HTERT RPE-1 (cell line): ENCODE data around the gene TAPBPL.
"Not testable (repeated sequence)": the region's sequence is repeated elsewhere in the genome, so short reads cannot be mapped to it uniquely, and the experiment has no call there.

ENCODE experiments used
- in situ Hi-C: fragments of 300-500 bp; cut with MboI; formaldehyde crosslinking; loops from 4 replicates; pipeline ENCODE4 v1.14.3; 2020; ENCODE audit warnings: low sequenced_read_pairs

Gene TAPBPL

GRCh38 chr12:6451348-6452244, at the start of gene TAPBPL:
TAPBPL (plus strand) TSS chr12:6452042; CDS start chr12:6452249, 207 bp downstream.
- in situ Hi-C loops = no loop called here

GRCh38 chr12:6404390-6404789, 47.5 kb upstream of the TAPBPL start:
- in situ Hi-C loops = no loop called here

GRCh38 chr12:6405963-6406362, 45.9 kb upstream of the TAPBPL start:
- in situ Hi-C loops = no loop called here

GRCh38 chr12:6407236-6407954, 44.4 kb upstream of the TAPBPL start:
- in situ Hi-C loops = no loop called here

- in situ Hi-C loops = no loop called here
Measured at GRCh38 chr12:6416596-6416995, 35.2 kb upstream of the TAPBPL start.

GRCh38 chr12:6418796-6419195, 33.0 kb upstream of the TAPBPL start:
- in situ Hi-C loops = no loop called here

- in situ Hi-C loops = no loop called here
Measured at GRCh38 chr12:6420364-6420763, 31.5 kb upstream of the TAPBPL start.

GRCh38 chr12:6423267-6424007, 28.4 kb upstream of the TAPBPL start:
- in situ Hi-C loops = no loop called here

- in situ Hi-C loops = no loop called here
Measured at GRCh38 chr12:6424008-6424347, 27.9 kb upstream of the TAPBPL start.

GRCh38 chr12:6424866-6425265, 27.0 kb upstream of the TAPBPL start:
- in situ Hi-C loops = no loop called here

- in situ Hi-C loops = no loop called here
Measured at GRCh38 chr12:6425590-6426531, 26.0 kb upstream of the TAPBPL start.

- in situ Hi-C loops = no loop called here
Measured at GRCh38 chr12:6426882-6427671, 24.8 kb upstream of the TAPBPL start.

GRCh38 chr12:6427796-6428195, 24.0 kb upstream of the TAPBPL start:
- in situ Hi-C loops = not testable (repeated sequence)

- in situ Hi-C loops = no loop called here
Measured at GRCh38 chr12:6428326-6428725, 23.5 kb upstream of the TAPBPL start.

- in situ Hi-C loops = no loop called here
Measured at GRCh38 chr12:6430124-6430989, 21.5 kb upstream of the TAPBPL start.

GRCh38 chr12:6432991-6433390, 18.9 kb upstream of the TAPBPL start:
- in situ Hi-C loops = no loop called here

GRCh38 chr12:6434205-6435140, 17.4 kb upstream of the TAPBPL start:
- in situ Hi-C loops = no loop called here
